B cell (primary cell): Measurements from ENCODE around the gene AGBL4. TPM values are rescaled to one million over a fixed set of nuclear protein-coding genes. Genes with fewer than 3 reads are reported as not detected.

Experiments
- ATAC-seq: fragments of 200-7000 bp; cut with Tn5 transposase; one replicate; pipeline ENCODE4 v1.10.0; 2021; ENCODE audit warnings: low read depth, mild to moderate bottlenecking, moderate number of reproducible peaks, moderate library complexity
- CTCF ChIA-PET: fragments of 350-600 bp; sonication (Branson Sonifier 250); formaldehyde crosslinking; loops from one replicate; lab custom pipeline; 2021; ENCODE audit warnings: antibody characterized with exemption, inconsistent platforms; lab: Charles Lee
- POLR2A ChIA-PET: fragments of 350-600 bp; sonication (Branson Sonifier 250); formaldehyde crosslinking; loops from one replicate; lab custom pipeline; 2021; ENCODE audit warnings: antibody characterized with exemption; lab: Charles Lee
- DNase-seq: peaks from one replicate; pipeline ENCODE4 v3.0.0; 2013
- H2AFZ ChIP-seq: 2 replicates; pipeline ENCODE4 v1.6.1; 2012; ENCODE audit warnings: mild to moderate bottlenecking, low read depth, low read length; ENCODE audit not compliant: insufficient read depth, poor library complexity, severe bottlenecking
- H3K27ac ChIP-seq, 2 donors: 1 replicate in 1 of 2; 2 replicates in 1 of 2; pipeline ENCODE4 v1.5.1; 2012 to 2013; ENCODE audit warnings: low read length in 2 of 2, mild to moderate bottlenecking in 2 of 2, moderate library complexity in 1 of 2
- H3K27me3 ChIP-seq, 4 experiments: fragments of 200-600 bp in 1 of 4; sonication (generic) in 1 of 4; replicated peaks in 1 of 4; 1 replicate in 2 of 4; 2 replicates in 2 of 4; pipeline versions ENCODE4 v1.6.1 to v1.7.0; 2013 to 2016; ENCODE audit warnings: low read length in 3 of 4, mild to moderate bottlenecking in 2 of 4, mixed read lengths in 1 of 4, moderate library complexity in 1 of 4; ENCODE audit not compliant: insufficient read depth in 4 of 4, control insufficient read depth in 3 of 4; ENCODE audit errors: control extremely low read depth in 1 of 4
- H3K36me3 ChIP-seq, 2 experiments: replicated peaks in 1 of 2; 1 replicate in 1 of 2; 2 replicates in 1 of 2; pipeline versions ENCODE4 v1.6.1 to v1.7.1; 2013; ENCODE audit warnings: low read length in 1 of 2; ENCODE audit not compliant: insufficient read depth in 2 of 2, control insufficient read depth in 1 of 2; ENCODE audit errors: control extremely low read depth in 1 of 2, extremely low read depth in 1 of 2
- H3K4me1 ChIP-seq, 2 donors: fragments of 200-600 bp in 1 of 2; sonication (generic) in 1 of 2; 1 replicate in 1 of 2; 2 replicates in 1 of 2; pipeline versions ENCODE4 v1.5.1 to v1.6.1; 2013 to 2017; ENCODE audit warnings: low read length in 2 of 2; ENCODE audit not compliant: control insufficient read depth in 2 of 2, insufficient read depth in 2 of 2
- H3K4me2 ChIP-seq: replicated peaks from 2 replicates; pipeline ENCODE3; 2012; ENCODE audit warnings: mild to moderate bottlenecking, low read depth, low read length; ENCODE audit not compliant: poor library complexity, severe bottlenecking
- H3K4me3 ChIP-seq, 5 experiments: fragments of 200-600 bp in 1 of 5; sonication (generic) in 1 of 5; 1 replicate in 3 of 5; 2 replicates in 2 of 5; pipeline versions ENCODE4 v1.5.1 to v1.7.0; 2011 to 2016; ENCODE audit warnings: low read length in 4 of 5, mild to moderate bottlenecking in 4 of 5, low read depth in 2 of 5, control low read depth in 1 of 5, moderate library complexity in 1 of 5; ENCODE audit not compliant: insufficient read depth in 1 of 5; ENCODE audit errors: control extremely low read depth in 1 of 5, extremely low read depth in 1 of 5
- H3K79me2 ChIP-seq: fragments of 200-600 bp; sonication (generic); one replicate; pipeline ENCODE4 v1.6.0; 2016; ENCODE audit warnings: low read length; ENCODE audit not compliant: control insufficient read depth, insufficient read depth
- H3K9ac ChIP-seq: fragments of 200-600 bp; sonication (generic); 2 replicates; pipeline ENCODE4 v1.6.1; 2017; ENCODE audit warnings: mild to moderate bottlenecking, low read length, moderate library complexity
- H3K9me3 ChIP-seq, 3 donors: one replicate each; pipeline versions ENCODE4 v1.6.1 to v1.7.1; 2013; ENCODE audit warnings: low read length in 2 of 3; ENCODE audit not compliant: control insufficient read depth in 2 of 3, insufficient read depth in 1 of 3; ENCODE audit errors: control extremely low read depth in 1 of 3
- H4K20me1 ChIP-seq: 2 replicates; pipeline ENCODE4 v1.6.0; 2012; ENCODE audit warnings: mild to moderate bottlenecking, low read length; ENCODE audit not compliant: insufficient read depth, control insufficient read depth, poor library complexity, severe bottlenecking
- H3K27ac Mint-ChIP-seq: one replicate; pipeline ENCODE4 v1.8.0; 2021; ENCODE audit warnings: mixed read lengths
- H3K27me3 Mint-ChIP-seq: one replicate; pipeline ENCODE4 v1.8.0; 2021; ENCODE audit warnings: mixed read lengths
- H3K4me1 Mint-ChIP-seq: one replicate; pipeline ENCODE4 v1.8.0; 2021; ENCODE audit warnings: mixed read lengths
- H3K4me3 Mint-ChIP-seq: one replicate; pipeline ENCODE4 v1.8.0; 2021; ENCODE audit warnings: mixed read lengths
- H3K9me3 Mint-ChIP-seq: one replicate; pipeline ENCODE4 v1.8.0; 2022; ENCODE audit warnings: mixed read lengths; ENCODE audit not compliant: insufficient read depth
- CTCF ChIP-seq: fragments of 200-600 bp; IDR thresholded peaks from one replicate; pipeline ENCODE4 v1.8.0; 2022; ENCODE audit warnings: antibody characterized with exemption, mild to moderate bottlenecking
- EZH2 ChIP-seq: IDR thresholded peaks from 2 replicates; pipeline ENCODE4 v1.6.1; 2012; ENCODE audit warnings: borderline replicate concordance, low read depth, mild to moderate bottlenecking, moderate library complexity, low read length; ENCODE audit not compliant: insufficient read depth, poor library complexity, severe bottlenecking
- WGBS: methylation state at CpG from one replicate; pipeline ENCODE4 v1.1.5; 2013; ENCODE audit warnings: missing lambda C conversion rate; ENCODE audit not compliant: insufficient coverage; 5-methylcytosine and 5-hydroxymethylcytosine counted together
- intact Hi-C: fragments of 100-400 bp; cut with micrococcal nuclease; formaldehyde crosslinking; loops from one replicate; pipeline ENCODE4 v1.10.0; 2022
- polyA plus RNA-seq: library from polyadenylated mRNA; depleted of rRNA; stranded (reverse); fragments of >200 nt; gene quantifications from 2 replicates; pipeline ENCODE4 v1.2.3, GENCODE V29; 2012
- total RNA-seq, 2 donors: library from RNA; stranded (reverse); fragments of 120-200 nt in 1 of 2; gene quantifications; 1 replicate in 1 of 2; 2 replicates in 1 of 2; pipeline versions ENCODE4 v1.2.3 to v1.2.4, GENCODE V29; 2013 to 2022

AGBL4 gene
- total and polyA plus RNA-seq, 2 donors (not counting 1 experiment from before 2014, with no cell fraction given) = 0.07 to 0.12 TPM

GRCh38 chr1:49408346-49408745 is 615.4 kb downstream of the AGBL4 start:
- Histone ChIP-seq H3K4me2 (no peak overlapping the region), H3K79me2 (no peaks in the 10 kb centered on the region), H3K36me3 (no peaks in the 10 kb centered on the region), H3K4me1 (no peaks in the 10 kb centered on the region), H3K9ac (no peak overlapping the region), H3K27me3 (no peaks in the 10 kb centered on the region), H3K4me3 (no peak overlapping the region), H3K27ac (no peak overlapping the region), H2AFZ (no peak overlapping the region), H3K9me3 (no peaks in the 10 kb centered on the region), H4K20me1 (no peaks in the 10 kb centered on the region)
- ChIA-PET CTCF (no interaction called here), POLR2A (no interaction called here)
- H3K27ac Mint-ChIP-seq = no peak overlapping the region
- DNase-seq = no peak
- H3K4me3 Mint-ChIP-seq = no peak overlapping the region
- intact Hi-C loops = no loop called here
- peaks cover 9% of the 10 kb centered on the region for H3K27me3 Mint-ChIP-seq
- H3K9me3 Mint-ChIP-seq = no peaks in the 10 kb centered on the region
- no peak for ATAC-seq
- H3K4me1 Mint-ChIP-seq = no peaks in the 10 kb centered on the region
- WGBS = 73% methylated on average over 1 of the region's 2 CpGs
- no peak for TF ChIP-seq CTCF
- no peak for TF ChIP-seq EZH2

- H3K4me3 Mint-ChIP-seq = no peak overlapping the region
Observed at GRCh38 chr1:49397086-49397485, 626.7 kb downstream of the AGBL4 start.

More at GRCh38 chr1:49397086-49397485, 626.7 kb downstream of the AGBL4 start:
- no peaks in the 10 kb centered on the region for H3K4me1 Mint-ChIP-seq
- no peaks in the 10 kb centered on the region for H3K27me3 Mint-ChIP-seq
- CTCF ChIA-PET = no interaction called here
- Histone ChIP-seq H3K4me1 (no peaks in the 10 kb centered on the region), H3K4me2 (no peak overlapping the region), H3K4me3 (no peak overlapping the region), H4K20me1 (no peaks in the 10 kb centered on the region), H2AFZ (no peak overlapping the region), H3K79me2 (no peaks in the 10 kb centered on the region), H3K9ac (no peak overlapping the region), H3K27ac (no peak overlapping the region), H3K36me3 (no peaks in the 10 kb centered on the region), H3K9me3 (no peaks in the 10 kb centered on the region), H3K27me3 (no peaks in the 10 kb centered on the region)
- no peak for DNase-seq
- TF ChIP-seq EZH2 (no peak), CTCF (no peak)
- H3K27ac Mint-ChIP-seq = no peak overlapping the region
- H3K9me3 Mint-ChIP-seq = no peaks in the 10 kb centered on the region
- POLR2A ChIA-PET = no interaction called here
- intact Hi-C loops = no loop called here
- no peak for ATAC-seq
